Measurements from ENCODE around the gene KIF5C. TPM values are rescaled to one million over a fixed set of nuclear protein-coding genes. Genes with fewer than 3 reads are reported as not detected.

Gene KIF5C
- total RNA-seq, 1 donor from 2014 or later: 0.49 TPM

- DNase-seq (no peak), ATAC-seq (no peak)
- intact Hi-C loops (cut with DNase I): no loop called here
- no peak overlapping the region for H3K27ac ChIP-seq
- H3K36me3 ChIP-seq: no peaks in the 10 kb centered on the region
- no peak overlapping the region for H3K4me3 ChIP-seq
- no peaks in the 10 kb centered on the region for H3K9me3 ChIP-seq
- TF ChIP-seq, protein P1, sequence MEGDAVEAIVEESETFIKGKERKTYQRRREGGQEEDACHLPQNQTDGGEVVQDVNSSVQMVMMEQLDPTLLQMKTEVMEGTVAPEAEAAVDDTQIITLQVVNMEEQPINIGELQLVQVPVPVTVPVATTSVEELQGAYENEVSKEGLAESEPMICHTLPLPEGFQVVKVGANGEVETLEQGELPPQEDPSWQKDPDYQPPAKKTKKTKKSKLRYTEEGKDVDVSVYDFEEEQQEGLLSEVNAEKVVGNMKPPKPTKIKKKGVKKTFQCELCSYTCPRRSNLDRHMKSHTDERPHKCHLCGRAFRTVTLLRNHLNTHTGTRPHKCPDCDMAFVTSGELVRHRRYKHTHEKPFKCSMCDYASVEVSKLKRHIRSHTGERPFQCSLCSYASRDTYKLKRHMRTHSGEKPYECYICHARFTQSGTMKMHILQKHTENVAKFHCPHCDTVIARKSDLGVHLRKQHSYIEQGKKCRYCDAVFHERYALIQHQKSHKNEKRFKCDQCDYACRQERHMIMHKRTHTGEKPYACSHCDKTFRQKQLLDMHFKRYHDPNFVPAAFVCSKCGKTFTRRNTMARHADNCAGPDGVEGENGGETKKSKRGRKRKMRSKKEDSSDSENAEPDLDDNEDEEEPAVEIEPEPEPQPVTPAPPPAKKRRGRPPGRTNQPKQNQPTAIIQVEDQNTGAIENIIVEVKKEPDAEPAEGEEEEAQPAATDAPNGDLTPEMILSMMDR (IDR thresholded peaks at IDR 0.05): no peak
- H3K4me1 ChIP-seq: no peaks in the 10 kb centered on the region
- no peaks in the 10 kb centered on the region for H3K27me3 ChIP-seq
Observed at GRCh38 chr2:148998165-148998830, 123.3 kb downstream of the KIF5C start.

- no peak for ATAC-seq
- intact Hi-C loops (cut with DNase I): no loop called here
- no peaks in the 10 kb centered on the region for H3K27me3 ChIP-seq
- no peak for DNase-seq
- no peaks in the 10 kb centered on the region for H3K36me3 ChIP-seq
- no peaks in the 10 kb centered on the region for H3K9me3 ChIP-seq
- H3K4me1 ChIP-seq: no peaks in the 10 kb centered on the region
- no peak overlapping the region for H3K27ac ChIP-seq
- TF ChIP-seq, protein P1 (IDR thresholded peaks at IDR 0.05): no peak
- no peak overlapping the region for H3K4me3 ChIP-seq
Observed at GRCh38 chr2:148998831-148999200, 123.8 kb downstream of the KIF5C start.

- Histone ChIP-seq H3K27ac (no peak overlapping the region), H3K4me3 (no peak overlapping the region), H3K4me1 (no peaks in the 10 kb centered on the region), H3K36me3 (no peaks in the 10 kb centered on the region), H3K27me3 (no peaks in the 10 kb centered on the region), H3K9me3 (no peaks in the 10 kb centered on the region)
- ATAC-seq: no peak
- intact Hi-C loops (cut with DNase I): no loop called here
- TF ChIP-seq, protein P1 (IDR thresholded peaks at IDR 0.05): no peak
- no peak for DNase-seq
Observed at GRCh38 chr2:148999451-148999921, 124.5 kb downstream of the KIF5C start.

DNA sequence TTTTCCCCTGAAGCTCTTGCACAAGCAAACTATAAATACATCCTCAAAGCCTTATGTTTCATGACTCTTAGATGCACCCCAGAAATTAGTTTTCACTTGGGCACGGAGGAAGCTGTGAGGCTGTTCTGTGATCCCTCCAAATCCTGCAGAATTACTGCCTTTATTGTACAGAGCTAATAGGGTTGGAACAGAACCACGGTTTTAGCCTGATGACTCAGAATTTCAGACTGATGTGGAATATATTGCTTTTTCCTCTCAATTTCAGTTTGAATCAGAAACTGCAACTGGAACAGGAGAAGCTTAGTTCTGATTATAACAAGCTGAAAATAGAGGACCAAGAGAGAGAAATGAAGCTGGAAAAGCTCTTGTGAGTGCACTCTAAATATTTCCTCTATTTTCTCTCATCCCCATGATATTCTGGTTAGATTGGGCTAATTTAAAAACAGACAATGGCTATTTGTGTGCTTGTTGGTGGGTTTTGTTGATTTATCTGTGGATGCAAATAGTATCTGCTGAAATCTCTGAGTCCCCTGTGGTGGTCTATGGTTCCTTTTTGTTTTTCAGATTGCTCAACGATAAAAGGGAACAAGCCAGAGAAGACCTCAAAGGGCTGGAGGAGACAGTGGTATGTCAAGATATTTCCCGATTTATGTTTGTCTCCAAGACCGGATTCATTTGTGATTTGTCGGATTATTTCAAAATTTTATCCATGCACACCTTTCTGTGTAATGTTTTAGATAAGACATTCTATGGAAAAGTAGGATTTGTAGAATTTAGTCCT, 125.3 kb downstream of the KIF5C start:
- H3K27me3 ChIP-seq: no peaks in the 10 kb centered on the region
- TF ChIP-seq, protein P1 (IDR thresholded peaks at IDR 0.05): no peak
- intact Hi-C loops (cut with DNase I): no loop called here
- no peaks in the 10 kb centered on the region for H3K4me1 ChIP-seq
- no peaks in the 10 kb centered on the region for H3K9me3 ChIP-seq
- no peaks in the 10 kb centered on the region for H3K36me3 ChIP-seq
- ATAC-seq: no peak
- no peak overlapping the region for H3K4me3 ChIP-seq
- no peak for DNase-seq
- H3K27ac ChIP-seq: no peak overlapping the region

GRCh38 chr2:149001496-149001895, 126.5 kb downstream of the KIF5C start:
- no peak overlapping the region for H3K27ac ChIP-seq
- no peaks in the 10 kb centered on the region for H3K9me3 ChIP-seq
- TF ChIP-seq, protein P1 (IDR thresholded peaks at IDR 0.05): no peak
- intact Hi-C loops (cut with DNase I): no loop called here
- DNase-seq (no peak), ATAC-seq (no peak)
- no peaks in the 10 kb centered on the region for H3K27me3 ChIP-seq
- no peaks in the 10 kb centered on the region for H3K36me3 ChIP-seq
- H3K4me3 ChIP-seq: no peak overlapping the region
- H3K4me1 ChIP-seq: no peaks in the 10 kb centered on the region
